ENCODE measurements around the gene USP44.
A peak's percentile ranks its signal among the peaks of the same experiment; 100 is the strongest.

Gene USP44

DNA sequence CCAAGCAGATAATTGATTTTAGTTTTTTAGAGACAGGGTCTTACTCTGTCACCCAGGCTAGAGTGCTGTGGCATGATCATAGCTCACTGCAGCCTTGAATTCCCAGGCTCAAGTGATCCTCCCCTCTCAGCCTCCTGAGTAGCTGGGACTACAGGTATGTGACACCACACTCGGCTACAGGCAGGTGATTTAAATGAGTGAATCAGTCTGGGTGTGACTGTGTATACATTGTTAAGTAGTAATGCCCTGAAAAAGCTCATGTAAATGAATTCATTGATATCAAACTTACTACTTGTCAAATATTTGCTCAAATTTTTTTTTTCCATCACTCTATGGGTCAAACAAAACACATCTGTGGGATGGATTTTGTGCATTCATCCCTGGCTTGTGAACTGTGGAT is 6.3 kb upstream of the USP44 start:
- no peak overlapping the region for H3K27ac Mint-ChIP-seq
- H3K27me3 Mint-ChIP-seq, result peaks cover 3% of the 10 kb centered on the region
- no peaks in the 10 kb centered on the region for H3K36me3 Mint-ChIP-seq
- CTCF ChIA-PET, result no interaction called here
- no peak for DNase-seq
- peaks cover 22% of the 10 kb centered on the region for H3K4me1 Mint-ChIP-seq
- no peaks in the 10 kb centered on the region for H3K9me3 Mint-ChIP-seq
- H3K4me3 Mint-ChIP-seq, result no peak overlapping the region

DNA sequence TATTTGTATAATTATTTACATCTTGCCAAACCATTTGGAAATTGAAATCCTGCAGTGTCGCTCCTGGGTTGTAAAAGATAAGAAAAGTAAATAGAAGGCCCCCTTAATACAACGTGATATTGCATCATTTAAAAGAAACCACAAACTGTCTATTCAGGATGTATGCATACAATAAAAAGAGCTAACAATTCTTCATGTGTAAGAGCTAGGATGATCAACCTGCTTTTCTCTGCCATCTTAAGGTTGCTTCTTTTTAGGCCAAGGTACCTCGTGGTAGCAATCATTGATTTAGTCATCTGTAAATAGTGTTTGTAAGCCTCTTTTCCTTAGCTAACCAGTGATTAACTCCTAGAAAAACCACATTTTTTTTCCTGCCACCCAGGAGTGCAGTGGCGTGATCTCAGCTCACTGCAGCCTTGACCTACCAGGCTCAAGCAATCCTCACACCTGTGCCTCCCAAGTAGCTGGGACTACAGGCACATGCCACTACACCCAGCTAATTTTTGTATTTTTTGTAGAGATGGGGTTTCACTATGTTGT is 3.3 kb upstream of the USP44 start:
- CTCF ChIA-PET, result interaction anchor here (0.6 to 1.6 kb wide), 2 partner anchors 19 to 20 kb away, joined by 3 read pairs; no protein-coding TSS in a partner anchor
- Mint-ChIP-seq H3K27ac (no peak overlapping the region), H3K4me1 (peaks cover 44% of the 10 kb centered on the region), H3K9me3 (peaks cover under 1% of the 10 kb centered on the region), H3K36me3 (peaks cover under 1% of the 10 kb centered on the region), H3K4me3 (no peak overlapping the region), H3K27me3 (peaks cover 8% of the 10 kb centered on the region)
- no peak for DNase-seq

DNA sequence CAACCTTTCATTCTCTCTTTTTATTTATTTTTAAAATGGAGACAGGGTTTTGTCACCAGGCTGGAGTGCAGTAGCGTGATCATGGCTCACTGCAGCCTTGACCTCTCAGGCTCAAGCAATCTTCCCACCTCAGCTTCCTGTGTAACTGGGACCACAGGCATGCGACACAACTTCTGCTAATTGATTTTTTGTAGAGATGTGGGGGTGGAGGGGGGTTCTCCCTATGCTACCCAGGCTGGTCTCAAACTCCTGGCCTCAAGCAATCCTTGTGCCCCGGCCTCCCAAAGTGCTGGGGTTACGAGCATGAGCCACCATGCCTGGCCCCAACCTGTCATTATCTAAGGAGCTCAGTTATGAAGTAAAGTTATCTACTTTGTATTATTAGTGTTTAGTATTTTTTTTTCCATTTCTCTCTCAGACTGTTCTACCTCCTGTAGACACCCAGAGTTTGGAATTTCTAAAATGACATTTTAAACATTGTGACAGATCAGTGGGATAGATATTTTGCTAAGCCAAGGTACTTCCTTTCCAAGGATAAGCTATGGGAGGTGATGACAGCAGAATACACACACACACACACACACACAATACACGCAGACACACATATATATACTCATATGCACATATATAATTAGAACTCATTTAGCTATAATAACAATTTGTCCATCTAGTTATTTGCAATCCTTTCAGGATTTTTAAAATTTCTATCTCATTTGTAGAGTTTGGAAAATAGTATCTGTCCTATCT is 2.1 kb upstream of the USP44 start:
- peaks cover 51% of the 10 kb centered on the region for H3K4me1 Mint-ChIP-seq
- peaks cover 16% of the 10 kb centered on the region for H3K27me3 Mint-ChIP-seq
- CTCF ChIA-PET, result interaction anchor here (1.6 kb wide), 1 partner anchor 19 kb away, joined by 3 read pairs; no protein-coding TSS in a partner anchor
- peaks cover 3% of the 10 kb centered on the region for H3K36me3 Mint-ChIP-seq
- H3K27ac Mint-ChIP-seq, result peak overlapping the region; percentile 84
- DNase-seq, result peak; percentile 22
- peaks cover 4% of the 10 kb centered on the region for H3K9me3 Mint-ChIP-seq
- H3K4me3 Mint-ChIP-seq, result peak overlapping the region; percentile 66

DNA sequence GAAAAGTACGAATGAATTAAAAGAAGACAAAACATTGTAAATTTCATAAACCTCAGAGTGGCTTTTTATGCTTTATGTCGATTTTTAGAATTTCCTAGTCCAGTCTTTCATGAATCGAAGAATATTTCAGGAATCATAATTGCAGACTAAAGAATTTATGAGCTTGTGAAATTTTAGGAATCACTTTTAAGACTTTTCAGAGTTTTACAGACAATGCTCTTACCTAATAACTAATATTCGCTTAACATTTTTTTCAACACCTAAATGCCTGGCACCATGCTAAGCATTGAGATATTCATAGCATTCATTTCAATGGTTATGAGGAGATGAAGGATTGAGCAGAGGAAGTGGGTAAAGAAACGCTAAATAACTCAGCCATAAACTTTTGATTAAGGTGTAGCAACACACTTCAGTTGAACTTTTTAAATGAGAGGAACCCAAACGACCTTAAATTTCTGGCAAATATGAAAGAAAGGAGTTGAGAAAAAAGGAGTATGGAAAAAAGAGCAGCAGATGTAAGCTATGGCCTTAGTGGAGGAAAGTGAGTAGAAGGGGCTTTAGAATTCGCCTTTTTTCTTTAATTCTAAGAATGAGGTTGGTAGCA is 739 bp upstream of the USP44 start:
- H3K27ac Mint-ChIP-seq, result peak overlapping the region; percentile 84
- no peak for DNase-seq
- H3K4me1 Mint-ChIP-seq, result peaks cover 61% of the 10 kb centered on the region
- CTCF ChIA-PET, result no interaction called here
- H3K27me3 Mint-ChIP-seq, result peaks cover 27% of the 10 kb centered on the region
- peaks cover 4% of the 10 kb centered on the region for H3K9me3 Mint-ChIP-seq
- H3K36me3 Mint-ChIP-seq, result peaks cover 3% of the 10 kb centered on the region
- peak overlapping the region; percentile 66 for H3K4me3 Mint-ChIP-seq

DNA sequence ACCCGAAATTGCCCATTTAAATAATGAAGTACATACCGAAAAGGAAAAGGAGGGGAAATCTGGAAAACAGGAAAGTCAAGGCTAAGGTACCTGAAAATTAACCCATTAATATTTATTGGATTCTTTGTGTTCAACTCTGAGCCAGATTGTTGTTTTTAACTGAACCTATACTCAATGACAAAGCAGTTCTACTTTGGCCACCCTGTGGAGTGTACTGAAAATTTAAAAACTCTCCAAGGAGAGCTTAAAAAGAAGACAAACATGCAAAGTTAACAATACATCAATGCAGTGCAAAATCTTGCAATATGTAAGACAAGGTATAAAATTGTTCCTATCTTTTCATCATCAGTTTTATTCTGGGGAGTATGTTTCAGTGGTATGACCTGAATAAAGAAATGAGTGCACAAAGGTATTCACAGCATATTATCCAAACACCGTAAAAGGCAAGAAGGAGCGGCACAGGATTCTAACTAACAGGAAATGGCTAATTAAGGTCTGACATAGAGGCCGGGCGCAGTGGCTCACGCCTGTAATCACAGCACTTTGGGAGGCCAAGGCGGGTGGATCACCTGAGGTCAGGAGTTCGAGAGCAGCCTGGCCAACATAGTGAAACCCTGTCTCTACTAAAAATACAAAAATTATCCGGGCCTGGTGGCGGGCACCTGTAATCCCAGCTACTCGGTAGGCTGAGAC is 1.7 kb downstream of the USP44 start:
- Mint-ChIP-seq H3K36me3 (peaks cover 3% of the 10 kb centered on the region), H3K9me3 (peaks cover 4% of the 10 kb centered on the region), H3K27me3 (peaks cover 27% of the 10 kb centered on the region), H3K4me3 (peak overlapping the region; percentile 85), H3K4me1 (peaks cover 60% of the 10 kb centered on the region), H3K27ac (peak overlapping the region; percentile 53)
- CTCF ChIA-PET, result interaction anchor here (0.6 kb wide), 1 partner anchor 666 kb away, joined by 3 read pairs; no protein-coding TSS in a partner anchor
- no peak for DNase-seq

DNA sequence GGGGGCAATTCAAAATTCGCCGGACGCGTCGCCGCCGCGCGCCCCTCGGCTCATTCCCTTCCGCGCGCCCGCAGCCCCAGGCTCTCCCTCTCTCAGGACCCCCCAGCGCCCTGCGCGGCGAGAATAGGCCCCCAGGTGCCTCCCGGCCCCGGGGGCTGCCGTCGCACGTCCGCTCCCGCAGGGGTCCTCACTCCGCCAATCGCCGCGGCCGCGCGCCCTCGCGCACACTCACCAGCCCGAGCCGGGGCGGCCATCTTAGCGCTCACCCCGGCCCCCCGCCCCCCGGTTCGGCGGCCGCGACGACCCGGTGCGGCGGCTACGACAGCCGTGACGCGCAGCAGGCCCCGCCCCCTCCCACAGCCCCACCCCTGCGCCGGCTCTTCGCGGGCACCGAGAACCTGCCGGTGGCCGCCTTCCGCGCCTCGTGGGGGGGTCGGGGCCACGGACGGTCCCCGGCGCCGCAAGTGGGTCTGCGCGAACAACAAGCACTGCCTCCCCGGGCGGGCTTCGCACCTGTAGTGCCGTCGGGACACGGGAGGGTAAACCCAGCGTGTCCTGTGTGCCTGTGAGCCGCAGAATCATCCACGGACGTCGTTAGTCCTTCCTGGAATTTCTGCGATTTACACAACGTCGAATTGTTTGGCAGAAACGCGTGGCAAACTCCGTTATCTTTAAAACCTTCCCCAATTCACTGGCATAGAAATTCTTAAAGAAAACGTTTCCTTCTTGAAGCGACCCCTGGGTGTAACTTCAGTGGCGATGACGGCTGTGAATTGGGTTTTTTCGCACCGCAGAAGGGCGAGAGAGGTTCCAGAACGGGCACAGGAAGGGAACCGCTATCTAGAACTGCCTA is 2.5 kb downstream of the USP44 start:
- Mint-ChIP-seq H3K27me3 (peaks cover 27% of the 10 kb centered on the region), H3K36me3 (peaks cover 3% of the 10 kb centered on the region), H3K4me3 (peak overlapping the region; percentile 85), H3K4me1 (peaks cover 53% of the 10 kb centered on the region), H3K27ac (peak overlapping the region; percentile 79), H3K9me3 (peaks cover 4% of the 10 kb centered on the region)
- peak; percentile 80 for DNase-seq
- CTCF ChIA-PET, result no interaction called here

DNA sequence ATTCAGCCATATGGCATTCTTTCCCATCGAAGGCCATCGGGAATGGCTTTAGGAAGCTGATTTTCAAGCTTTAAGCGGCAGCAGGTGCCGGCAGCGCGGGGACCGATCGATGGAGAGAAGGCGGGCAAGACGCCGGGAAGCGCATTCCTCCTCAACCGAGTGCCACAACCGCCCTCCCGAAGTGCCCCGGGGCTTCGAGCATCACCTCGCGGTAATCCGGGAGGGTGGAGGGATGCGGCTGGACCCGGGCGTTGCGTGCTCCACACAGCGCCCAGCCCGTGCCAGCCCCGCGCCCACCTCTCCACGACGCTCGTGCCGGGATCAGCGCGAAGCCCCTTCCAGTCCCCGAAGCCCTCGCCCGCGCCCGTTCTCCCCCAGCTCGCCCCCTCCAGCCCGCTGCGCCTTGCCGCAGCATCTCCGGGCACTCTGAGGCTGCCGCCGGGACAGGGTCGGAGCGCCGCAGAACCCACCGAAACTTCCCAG is 3.2 kb downstream of the USP44 start:
- Mint-ChIP-seq H3K27me3 (peaks cover 25% of the 10 kb centered on the region), H3K36me3 (peaks cover 3% of the 10 kb centered on the region), H3K4me3 (peak overlapping the region; percentile 85), H3K9me3 (peaks cover 4% of the 10 kb centered on the region), H3K27ac (peak overlapping the region; percentile 79), H3K4me1 (peaks cover 46% of the 10 kb centered on the region)
- peak; percentile 42 for DNase-seq
- CTCF ChIA-PET, result interaction anchor here (1.0 kb wide), 1 partner anchor 13 kb away, joined by 8 read pairs; no protein-coding TSS in a partner anchor

DNA sequence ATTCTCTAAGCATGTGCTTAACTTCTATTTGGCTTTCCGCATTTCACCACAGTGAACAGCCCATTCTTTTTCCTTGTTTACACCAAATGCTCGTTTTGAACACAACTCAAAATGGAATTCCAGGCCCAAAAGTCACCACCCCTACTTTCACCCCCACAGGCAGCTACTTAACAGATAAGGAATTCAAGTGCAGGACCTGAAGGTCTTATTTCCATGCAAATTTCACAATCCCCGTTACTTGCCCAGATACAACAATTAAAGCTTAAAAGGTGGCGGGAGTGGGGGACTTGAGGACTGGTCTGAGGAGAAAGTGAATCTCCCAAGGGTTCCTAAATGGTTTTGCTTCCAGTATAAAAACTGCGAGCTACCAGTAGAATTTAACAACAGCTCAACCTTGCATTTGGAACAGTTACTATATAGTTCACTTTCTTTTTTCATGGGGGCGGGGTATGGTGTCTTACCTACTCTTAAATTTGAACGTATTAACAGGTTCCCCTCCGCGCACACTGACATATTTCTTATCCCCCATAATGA is 3.7 kb downstream of the USP44 start:
- Mint-ChIP-seq H3K36me3 (peaks cover 3% of the 10 kb centered on the region), H3K4me3 (peak overlapping the region; percentile 85), H3K4me1 (peaks cover 43% of the 10 kb centered on the region), H3K27ac (peak overlapping the region; percentile 74), H3K9me3 (peaks cover 4% of the 10 kb centered on the region), H3K27me3 (peaks cover 24% of the 10 kb centered on the region)
- CTCF ChIA-PET, result interaction anchor here (1.0 kb wide), 1 partner anchor 13 kb away, joined by 8 read pairs; no protein-coding TSS in a partner anchor
- DNase-seq, result no peak

DNA sequence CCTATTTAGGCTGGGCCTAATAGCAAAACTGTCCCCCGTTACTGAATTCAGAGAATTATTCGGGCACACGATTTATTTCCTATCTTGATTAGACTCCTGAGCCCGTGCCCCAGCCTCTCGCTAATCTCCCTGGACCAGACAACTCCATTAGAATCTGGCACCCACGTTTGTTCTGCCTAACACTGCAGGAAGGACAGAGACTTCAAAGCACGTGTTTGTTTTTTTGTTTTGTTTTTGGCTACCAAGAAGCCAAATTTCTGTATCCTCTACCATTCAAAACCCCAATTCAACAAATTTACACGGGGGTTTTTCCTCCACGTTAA is 4.8 kb downstream of the USP44 start:
- CTCF ChIA-PET, result no interaction called here
- Mint-ChIP-seq H3K27ac (no peak overlapping the region), H3K36me3 (peaks cover 3% of the 10 kb centered on the region), H3K9me3 (peaks cover 4% of the 10 kb centered on the region), H3K27me3 (peaks cover 23% of the 10 kb centered on the region), H3K4me3 (no peak overlapping the region), H3K4me1 (peaks cover 32% of the 10 kb centered on the region)
- DNase-seq, result no peak

DNA sequence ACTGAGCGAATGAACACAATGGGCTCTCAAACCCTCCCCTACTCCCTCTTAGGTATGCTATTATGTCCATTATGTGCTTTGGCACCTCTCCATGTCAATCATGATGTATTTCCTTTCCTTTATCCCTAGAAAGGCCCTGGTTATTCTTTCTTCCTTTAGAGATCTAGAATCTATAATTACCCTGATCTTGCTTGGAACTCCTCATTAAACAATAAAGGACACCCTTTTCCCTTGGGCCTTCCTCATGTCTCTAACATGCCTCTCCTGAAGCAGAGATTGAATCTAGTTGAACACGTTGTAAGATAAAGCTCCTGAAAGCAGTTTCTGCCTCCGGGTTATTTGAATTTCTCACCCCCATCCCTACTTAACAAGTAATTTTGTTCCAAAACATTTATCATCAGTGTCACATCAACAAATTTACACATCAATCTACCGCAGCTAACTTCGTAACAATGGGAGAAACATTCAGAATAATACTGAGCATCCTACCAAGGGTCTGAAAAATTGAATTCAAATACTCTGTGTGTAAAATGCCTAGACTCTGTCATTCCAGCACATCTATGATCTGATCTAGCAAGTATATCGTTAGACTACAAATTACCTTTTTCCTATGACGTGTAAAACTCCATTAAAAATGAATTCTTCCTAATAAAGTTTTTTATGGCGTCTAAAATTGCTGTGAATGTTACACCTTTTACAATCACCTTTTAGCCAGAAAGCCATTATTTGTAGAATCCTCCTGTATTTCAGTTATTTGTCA is 5.4 kb downstream of the USP44 start:
- peaks cover 4% of the 10 kb centered on the region for H3K9me3 Mint-ChIP-seq
- no peak overlapping the region for H3K4me3 Mint-ChIP-seq
- peaks cover 27% of the 10 kb centered on the region for H3K4me1 Mint-ChIP-seq
- H3K36me3 Mint-ChIP-seq, result peaks cover 3% of the 10 kb centered on the region
- peaks cover 19% of the 10 kb centered on the region for H3K27me3 Mint-ChIP-seq
- CTCF ChIA-PET, result no interaction called here
- H3K27ac Mint-ChIP-seq, result no peak overlapping the region
- no peak for DNase-seq

DNA sequence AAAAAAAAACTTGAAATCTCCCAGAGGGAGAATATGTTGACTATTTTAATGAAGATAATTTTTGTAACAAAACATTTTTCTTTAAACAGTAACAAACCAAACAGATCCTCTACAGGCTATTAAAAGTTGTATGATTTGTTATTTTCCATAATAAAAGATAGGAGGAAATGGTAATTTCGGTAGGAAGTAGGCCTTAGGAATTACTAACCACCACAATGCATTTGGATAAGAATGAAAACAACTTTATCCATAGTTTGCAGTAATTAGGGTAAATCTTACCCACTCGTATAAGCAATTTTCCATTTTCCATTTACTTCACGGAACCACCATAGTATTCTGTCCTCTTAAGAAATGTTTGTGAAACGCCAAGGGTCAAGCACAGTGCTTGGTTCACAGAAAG is 6.0 kb downstream of the USP44 start:
- H3K27ac Mint-ChIP-seq, result no peak overlapping the region
- H3K36me3 Mint-ChIP-seq, result peaks cover 3% of the 10 kb centered on the region
- CTCF ChIA-PET, result interaction anchor here (1.0 kb wide), 1 partner anchor 11 kb away, joined by 4 read pairs; no protein-coding TSS in a partner anchor
- peaks cover 19% of the 10 kb centered on the region for H3K27me3 Mint-ChIP-seq
- peaks cover 24% of the 10 kb centered on the region for H3K4me1 Mint-ChIP-seq
- peaks cover 4% of the 10 kb centered on the region for H3K9me3 Mint-ChIP-seq
- DNase-seq, result no peak
- no peak overlapping the region for H3K4me3 Mint-ChIP-seq

DNA sequence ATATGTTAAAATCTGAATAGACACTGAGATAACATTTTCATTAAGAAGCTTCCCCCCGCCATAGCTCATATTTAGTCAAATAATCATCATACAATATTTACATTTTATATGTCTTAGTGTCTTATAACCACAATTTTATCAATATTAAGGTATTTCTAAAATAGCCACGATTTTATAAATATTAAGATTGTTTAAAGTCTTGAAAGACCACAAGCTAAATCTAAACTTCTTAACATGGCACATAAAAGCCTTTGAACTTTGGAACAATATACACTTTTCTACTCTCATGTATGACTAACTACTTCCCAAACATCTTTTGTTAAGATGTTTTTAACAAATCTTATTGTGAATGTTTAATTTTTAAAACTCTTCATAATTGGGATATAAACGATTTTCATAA is 6.5 kb downstream of the USP44 start:
- CTCF ChIA-PET, result interaction anchor here (0.9 to 1.0 kb wide), 2 partner anchors 10 to 327 kb away, joined by 4 read pairs; partner anchors contain the start of genes FGD6 and VEZT
- Mint-ChIP-seq H3K4me3 (no peak overlapping the region), H3K9me3 (peaks cover 4% of the 10 kb centered on the region), H3K27me3 (peaks cover 19% of the 10 kb centered on the region), H3K36me3 (peaks cover 3% of the 10 kb centered on the region), H3K4me1 (peaks cover 24% of the 10 kb centered on the region), H3K27ac (no peak overlapping the region)
- DNase-seq, result no peak

DNA sequence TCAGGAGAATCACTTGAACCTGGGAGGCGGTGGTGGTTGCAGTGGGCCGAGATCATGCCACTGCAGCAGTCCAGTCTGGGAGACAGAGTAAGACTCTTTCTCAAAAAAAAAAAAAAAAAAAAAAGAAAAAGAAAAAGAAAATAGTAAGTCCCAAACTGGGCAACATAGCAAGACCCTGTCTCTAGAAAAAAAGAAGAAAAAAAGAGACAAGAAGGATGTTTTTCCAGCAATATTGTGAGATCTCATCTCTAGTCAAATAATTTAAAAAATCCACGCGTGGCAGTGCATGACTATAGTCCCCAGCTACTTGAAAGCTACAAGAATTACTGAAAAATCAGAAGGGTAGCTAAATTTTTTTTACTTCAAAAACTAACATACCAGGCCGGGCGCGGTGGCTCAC is 8.0 kb downstream of the USP44 start:
- peaks cover 11% of the 10 kb centered on the region for H3K27me3 Mint-ChIP-seq
- peaks cover 14% of the 10 kb centered on the region for H3K4me1 Mint-ChIP-seq
- DNase-seq, result no peak
- CTCF ChIA-PET, result no interaction called here
- no peaks in the 10 kb centered on the region for H3K36me3 Mint-ChIP-seq
- no peak overlapping the region for H3K4me3 Mint-ChIP-seq
- no peak overlapping the region for H3K27ac Mint-ChIP-seq
- no peaks in the 10 kb centered on the region for H3K9me3 Mint-ChIP-seq
